Ovary (tissue), 3 donors: ENCODE results near the gene TIMP2.

Experiments
- POLR2A ChIP-seq: fragments of 450-650 bp; IDR thresholded peaks from one replicate; pipeline ENCODE4 v1.6.1; 2017; ENCODE audit warnings: antibody characterized with exemption, mild to moderate bottlenecking, moderate library complexity
- TF ChIP-seq, protein P1 (sequence below), 3 donors: fragments of 450-650 bp in 2 of 3; fragments of 200-600 bp in 1 of 3; IDR thresholded peaks; one replicate each; pipeline versions ENCODE4 v1.5.1 to v1.8.0; 2016 to 2022; ENCODE audit warnings: antibody characterized with exemption in 3 of 3, mild to moderate bottlenecking in 1 of 3
- donor health status: DM: no; HTN: no; CAD: no.

DNA sequence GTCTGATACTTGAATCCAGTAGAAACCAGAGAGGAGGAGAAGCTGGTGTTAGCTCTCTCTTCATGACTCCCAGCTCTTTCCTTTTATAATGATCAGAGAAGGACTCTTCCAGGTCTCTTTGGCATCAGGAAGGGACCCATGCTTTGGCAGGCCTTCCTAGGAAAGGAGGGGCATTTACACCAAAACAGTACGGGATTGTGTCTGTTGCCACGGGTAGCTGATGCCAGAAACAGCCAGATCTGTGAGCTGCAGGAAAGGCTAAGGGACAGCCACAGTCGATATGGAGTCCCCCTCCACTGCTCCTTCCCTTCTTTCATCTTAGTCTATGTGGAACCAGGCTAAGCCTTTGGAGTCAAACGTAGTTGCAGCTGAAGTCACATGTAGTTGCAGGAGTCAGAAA, 31.5 kb downstream of the TIMP2 start:
- TF ChIP-seq, protein P1, sequence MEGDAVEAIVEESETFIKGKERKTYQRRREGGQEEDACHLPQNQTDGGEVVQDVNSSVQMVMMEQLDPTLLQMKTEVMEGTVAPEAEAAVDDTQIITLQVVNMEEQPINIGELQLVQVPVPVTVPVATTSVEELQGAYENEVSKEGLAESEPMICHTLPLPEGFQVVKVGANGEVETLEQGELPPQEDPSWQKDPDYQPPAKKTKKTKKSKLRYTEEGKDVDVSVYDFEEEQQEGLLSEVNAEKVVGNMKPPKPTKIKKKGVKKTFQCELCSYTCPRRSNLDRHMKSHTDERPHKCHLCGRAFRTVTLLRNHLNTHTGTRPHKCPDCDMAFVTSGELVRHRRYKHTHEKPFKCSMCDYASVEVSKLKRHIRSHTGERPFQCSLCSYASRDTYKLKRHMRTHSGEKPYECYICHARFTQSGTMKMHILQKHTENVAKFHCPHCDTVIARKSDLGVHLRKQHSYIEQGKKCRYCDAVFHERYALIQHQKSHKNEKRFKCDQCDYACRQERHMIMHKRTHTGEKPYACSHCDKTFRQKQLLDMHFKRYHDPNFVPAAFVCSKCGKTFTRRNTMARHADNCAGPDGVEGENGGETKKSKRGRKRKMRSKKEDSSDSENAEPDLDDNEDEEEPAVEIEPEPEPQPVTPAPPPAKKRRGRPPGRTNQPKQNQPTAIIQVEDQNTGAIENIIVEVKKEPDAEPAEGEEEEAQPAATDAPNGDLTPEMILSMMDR (IDR thresholded peaks at IDR 0.05): no peak
- no peak for TF ChIP-seq POLR2A
